ENCODE measurements around the gene SCYL2. TPM values are rescaled to one million over a fixed set of nuclear protein-coding genes. Genes with fewer than 3 reads are reported as not detected.

SCYL2 gene
- total RNA-seq, 1 experiment from 2014 or later: 49.5 TPM

GRCh38 chr12:100273782-100274181, 6.8 kb downstream of the SCYL2 start:
- H3K4me3 Mint-ChIP-seq (ENCODE audit: unreplicated experiment): no peak overlapping the region
- H3K4me3 ChIP-seq (ENCODE audit: low read depth, low read length): no peak overlapping the region
- no peak for TF ChIP-seq CTCF (IDR thresholded peaks at IDR 0.05; ENCODE audit: insufficient read depth in 1 of 2, low read depth in 1 of 2, low read length in 1 of 2, severe bottlenecking in 1 of 2, unreplicated experiment in 1 of 2)
- ChIA-PET POLR2A (no interaction called here), CTCF (no interaction called here)
- intact Hi-C loops (cut with micrococcal nuclease; ENCODE audit: unreplicated experiment): no loop called here
- no peak overlapping the region for H3K27ac Mint-ChIP-seq (ENCODE audit: unreplicated experiment)
- H3K4me1 Mint-ChIP-seq (ENCODE audit: low read depth, unreplicated experiment): peaks cover 8% of the 10 kb centered on the region
- no peaks in the 10 kb centered on the region for H3K36me3 ChIP-seq (ENCODE audit: control insufficient read depth, insufficient read depth, low read length)
- H3K36me3 Mint-ChIP-seq (ENCODE audit: insufficient read depth, unreplicated experiment): no peaks in the 10 kb centered on the region
- no peaks in the 10 kb centered on the region for H3K9me3 Mint-ChIP-seq (ENCODE audit: unreplicated experiment)
- DNase-seq: no peak
- H3K4me1 ChIP-seq: peaks cover 10% of the 10 kb centered on the region
- H3K27me3 Mint-ChIP-seq (ENCODE audit: insufficient read depth, unreplicated experiment): no peaks in the 10 kb centered on the region
- BruUV-seq (replicated peaks): no TSS peak
- no peaks in the 10 kb centered on the region for H3K27me3 ChIP-seq (replicated peaks; ENCODE audit: control insufficient read depth, insufficient read depth, low read length)
- no peaks in the 10 kb centered on the region for H3K9me3 ChIP-seq

DNA sequence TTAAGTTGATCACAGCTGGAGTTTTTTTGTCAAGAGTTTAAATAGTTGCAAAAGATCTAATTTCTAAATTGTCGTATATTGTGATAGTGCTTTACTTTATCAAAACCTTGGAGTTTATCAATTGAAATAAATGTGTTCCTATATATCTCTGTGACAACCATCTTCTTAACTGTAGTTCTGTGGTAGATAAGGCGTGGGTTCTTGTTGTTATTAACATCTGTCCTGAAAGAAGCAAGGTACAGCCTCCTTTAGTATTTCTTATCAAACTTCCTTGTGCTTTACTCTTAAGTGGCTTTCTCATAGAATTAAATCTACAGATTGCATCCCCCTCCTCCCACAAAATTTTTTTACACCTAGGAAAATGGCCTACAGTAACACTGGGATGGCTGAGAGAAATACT, 7.3 kb downstream of the SCYL2 start:
- POLR2A ChIA-PET: no interaction called here
- no peaks in the 10 kb centered on the region for H3K9me3 ChIP-seq
- no peak overlapping the region for H3K27ac Mint-ChIP-seq (ENCODE audit: unreplicated experiment)
- H3K4me3 ChIP-seq (ENCODE audit: low read depth, low read length): no peak overlapping the region
- H3K4me1 ChIP-seq: peaks cover 11% of the 10 kb centered on the region
- no peaks in the 10 kb centered on the region for H3K36me3 ChIP-seq (ENCODE audit: control insufficient read depth, insufficient read depth, low read length)
- CTCF ChIA-PET: no interaction called here
- H3K4me3 Mint-ChIP-seq (ENCODE audit: unreplicated experiment): no peak overlapping the region
- no peaks in the 10 kb centered on the region for H3K27me3 ChIP-seq (replicated peaks; ENCODE audit: control insufficient read depth, insufficient read depth, low read length)
- no peaks in the 10 kb centered on the region for H3K27me3 Mint-ChIP-seq (ENCODE audit: insufficient read depth, unreplicated experiment)
- no peaks in the 10 kb centered on the region for H3K36me3 Mint-ChIP-seq (ENCODE audit: insufficient read depth, unreplicated experiment)
- intact Hi-C loops (cut with micrococcal nuclease; ENCODE audit: unreplicated experiment): no loop called here
- peaks cover 8% of the 10 kb centered on the region for H3K4me1 Mint-ChIP-seq (ENCODE audit: low read depth, unreplicated experiment)
- DNase-seq: no peak
- no peaks in the 10 kb centered on the region for H3K9me3 Mint-ChIP-seq (ENCODE audit: unreplicated experiment)
- BruUV-seq (replicated peaks): no TSS peak
- no peak for TF ChIP-seq CTCF (IDR thresholded peaks at IDR 0.05; ENCODE audit: insufficient read depth in 1 of 2, low read depth in 1 of 2, low read length in 1 of 2, severe bottlenecking in 1 of 2, unreplicated experiment in 1 of 2)

GRCh38 chr12:100279159-100279558, 12.2 kb downstream of the SCYL2 start:
- Histone ChIP-seq H3K36me3 (ENCODE audit: control insufficient read depth, insufficient read depth, low read length) (no peaks in the 10 kb centered on the region), H3K4me3 (ENCODE audit: low read depth, low read length) (no peak overlapping the region), H3K4me1 (peaks cover 18% of the 10 kb centered on the region), H3K27me3 (replicated peaks; ENCODE audit: control insufficient read depth, insufficient read depth, low read length) (no peaks in the 10 kb centered on the region), H3K9me3 (no peaks in the 10 kb centered on the region)
- ChIA-PET POLR2A (interaction anchor here (1.7 kb wide), 1 partner anchor 12 kb away, joined by 23 read pairs; the partner anchor contains the start of genes DEPDC4 and SCYL2), CTCF (interaction anchor here (1.2 kb wide), 1 partner anchor 12 kb away, joined by 11 read pairs; the partner anchor contains the start of genes DEPDC4 and SCYL2)
- no peak for TF ChIP-seq CTCF (IDR thresholded peaks at IDR 0.05; ENCODE audit: insufficient read depth in 1 of 2, low read depth in 1 of 2, low read length in 1 of 2, severe bottlenecking in 1 of 2, unreplicated experiment in 1 of 2)
- peaks cover 18% of the 10 kb centered on the region for H3K4me1 Mint-ChIP-seq (ENCODE audit: low read depth, unreplicated experiment)
- H3K27ac Mint-ChIP-seq (ENCODE audit: unreplicated experiment): peak overlapping the region; percentile 86
- peaks cover 8% of the 10 kb centered on the region for H3K36me3 Mint-ChIP-seq (ENCODE audit: insufficient read depth, unreplicated experiment)
- no peaks in the 10 kb centered on the region for H3K27me3 Mint-ChIP-seq (ENCODE audit: insufficient read depth, unreplicated experiment)
- no TSS peak for BruUV-seq (replicated peaks)
- intact Hi-C loops (cut with micrococcal nuclease; ENCODE audit: unreplicated experiment): loop anchor here (1.0 kb wide), 1 partner anchor 12 kb away; the partner anchor contains the start of genes DEPDC4 and SCYL2
- peak overlapping the region; percentile 32 for H3K4me3 Mint-ChIP-seq (ENCODE audit: unreplicated experiment)
- H3K9me3 Mint-ChIP-seq (ENCODE audit: unreplicated experiment): no peaks in the 10 kb centered on the region
- peak in 1 of 2 experiments; percentile 15 for DNase-seq

Data from Caco-2 (cell line).